ENCODE measurements around the gene ZBTB1.
"Not testable (repeated sequence)": the region's sequence is repeated elsewhere in the genome, so short reads cannot be mapped to it uniquely, and the experiment has no call there.

ZBTB1 gene

GRCh38 chr14:64510825-64511671 lies 6.5 kb downstream of the ZBTB1 start:
- peaks cover 26% of the 10 kb centered on the region for H3K4me1 ChIP-seq (ENCODE audit: insufficient read depth, low read length)

GRCh38 chr14:64513271-64513670 lies 8.7 kb downstream of the ZBTB1 start:
- H3K9me3 ChIP-seq (ENCODE audit: insufficient read depth, low read depth, low read length) = no peaks in the 10 kb centered on the region
- H3K4me1 ChIP-seq (ENCODE audit: insufficient read depth, low read length) = peaks cover 18% of the 10 kb centered on the region
- no peak overlapping the region for H3K4me3 ChIP-seq (ENCODE audit: low read length)
- H3K27me3 ChIP-seq (ENCODE audit: insufficient read depth, low read length) = no peaks in the 10 kb centered on the region
- H3K36me3 ChIP-seq (ENCODE audit: insufficient read depth, low read depth, low read length) = 0 out of 2 replicates have a peak, but pooled peaks cover 5% of the 10 kb centered on the region
- H3K9ac ChIP-seq (ENCODE audit: low read depth, low read length) = no peak overlapping the region
- no peak overlapping the region for H3K27ac ChIP-seq (ENCODE audit: low read length)

More at GRCh38 chr14:64510825-64511671, 6.5 kb downstream of the ZBTB1 start:
- Histone ChIP-seq H3K27me3 (ENCODE audit: insufficient read depth, low read length) (no peaks in the 10 kb centered on the region), H3K36me3 (ENCODE audit: insufficient read depth, low read depth, low read length) (0 out of 2 replicates have a peak, but pooled peaks cover 5% of the 10 kb centered on the region), H3K9me3 (ENCODE audit: insufficient read depth, low read depth, low read length) (no peaks in the 10 kb centered on the region), H3K27ac (ENCODE audit: low read length) (no peak overlapping the region), H3K9ac (ENCODE audit: low read depth, low read length) (0 out of 2 replicates have a peak overlapping the region, but pooled peaks have one; percentile 26), H3K4me3 (ENCODE audit: low read length) (no peak overlapping the region)

GRCh38 chr14:64515053-64515452 lies 10.5 kb downstream of the ZBTB1 start:
- peaks cover 9% of the 10 kb centered on the region for H3K4me1 ChIP-seq (ENCODE audit: insufficient read depth, low read length)
- no peak overlapping the region for H3K27ac ChIP-seq (ENCODE audit: low read length)
- no peaks in the 10 kb centered on the region for H3K9me3 ChIP-seq (ENCODE audit: insufficient read depth, low read depth, low read length)
- H3K9ac ChIP-seq (ENCODE audit: low read depth, low read length) = no peak overlapping the region
- H3K36me3 ChIP-seq (ENCODE audit: insufficient read depth, low read depth, low read length) = 0 out of 2 replicates have a peak, but pooled peaks cover 5% of the 10 kb centered on the region
- no peak overlapping the region for H3K4me3 ChIP-seq (ENCODE audit: low read length)
- no peaks in the 10 kb centered on the region for H3K27me3 ChIP-seq (ENCODE audit: insufficient read depth, low read length)

GRCh38 chr14:64516969-64517368 lies 12.4 kb downstream of the ZBTB1 start:
- Histone ChIP-seq H3K4me1 (ENCODE audit: insufficient read depth, low read length) (no peaks in the 10 kb centered on the region; the same call in 1 of the 2 replicates), H3K27me3 (ENCODE audit: insufficient read depth, low read length) (no peaks in the 10 kb centered on the region), H3K9me3 (ENCODE audit: insufficient read depth, low read depth, low read length) (no peaks in the 10 kb centered on the region), H3K4me3 (ENCODE audit: low read length) (no peak overlapping the region), H3K27ac (ENCODE audit: low read length) (no peak overlapping the region), H3K9ac (ENCODE audit: low read depth, low read length) (no peak overlapping the region), H3K36me3 (ENCODE audit: insufficient read depth, low read depth, low read length) (peaks cover 7% of the 10 kb centered on the region)

- not testable (repeated sequence) for H3K4me3 ChIP-seq (ENCODE audit: low read length); H3K4me1 ChIP-seq (ENCODE audit: insufficient read depth, low read length); H3K27me3 ChIP-seq (ENCODE audit: insufficient read depth, low read length); H3K9me3 ChIP-seq (ENCODE audit: insufficient read depth, low read depth, low read length); H3K9ac ChIP-seq (ENCODE audit: low read depth, low read length); H3K27ac ChIP-seq (ENCODE audit: low read length)
- H3K36me3 ChIP-seq (ENCODE audit: insufficient read depth, low read depth, low read length) = peaks cover 14% of the 10 kb centered on the region
Measured at GRCh38 chr14:64517667-64518066, 13.1 kb downstream of the ZBTB1 start.

GRCh38 chr14:64518229-64518628 lies 13.7 kb downstream of the ZBTB1 start:
- Histone ChIP-seq H3K9ac (ENCODE audit: low read depth, low read length) (no peak overlapping the region), H3K36me3 (ENCODE audit: insufficient read depth, low read depth, low read length) (peaks cover 20% of the 10 kb centered on the region), H3K4me1 (ENCODE audit: insufficient read depth, low read length) (no peaks in the 10 kb centered on the region; the same call in 1 of the 2 replicates), H3K27ac (ENCODE audit: low read length) (no peak overlapping the region), H3K4me3 (ENCODE audit: low read length) (no peak overlapping the region), H3K27me3 (ENCODE audit: insufficient read depth, low read length) (no peaks in the 10 kb centered on the region), H3K9me3 (ENCODE audit: insufficient read depth, low read depth, low read length) (no peaks in the 10 kb centered on the region)

GRCh38 chr14:64520699-64521098 lies 16.1 kb downstream of the ZBTB1 start:
- Histone ChIP-seq H3K9ac (ENCODE audit: low read depth, low read length) (no peak overlapping the region), H3K4me3 (ENCODE audit: low read length) (no peak overlapping the region), H3K27ac (ENCODE audit: low read length) (no peak overlapping the region), H3K36me3 (ENCODE audit: insufficient read depth, low read depth, low read length) (peaks cover 23% of the 10 kb centered on the region), H3K9me3 (ENCODE audit: insufficient read depth, low read depth, low read length) (no peaks in the 10 kb centered on the region), H3K27me3 (ENCODE audit: insufficient read depth, low read length) (no peaks in the 10 kb centered on the region), H3K4me1 (ENCODE audit: insufficient read depth, low read length) (no peaks in the 10 kb centered on the region; the same call in 1 of the 2 replicates)

GRCh38 chr14:64522591-64523355 lies 18.2 kb downstream of the ZBTB1 start:
- no peaks in the 10 kb centered on the region for H3K9me3 ChIP-seq (ENCODE audit: insufficient read depth, low read depth, low read length)
- no peaks in the 10 kb centered on the region; the same call in 1 of the 2 replicates for H3K4me1 ChIP-seq (ENCODE audit: insufficient read depth, low read length)
- H3K36me3 ChIP-seq (ENCODE audit: insufficient read depth, low read depth, low read length) = peaks cover 23% of the 10 kb centered on the region
- H3K4me3 ChIP-seq (ENCODE audit: low read length) = no peak overlapping the region
- H3K9ac ChIP-seq (ENCODE audit: low read depth, low read length) = no peak overlapping the region
- no peak overlapping the region for H3K27ac ChIP-seq (ENCODE audit: low read length)
- no peaks in the 10 kb centered on the region for H3K27me3 ChIP-seq (ENCODE audit: insufficient read depth, low read length)

GRCh38 chr14:64525354-64525753 lies 20.8 kb downstream of the ZBTB1 start:
- H3K9me3 ChIP-seq (ENCODE audit: insufficient read depth, low read depth, low read length) = no peaks in the 10 kb centered on the region

GRCh38 chr14:64531567-64531966 lies 27.0 kb downstream of the ZBTB1 start:
- no peaks in the 10 kb centered on the region for H3K36me3 ChIP-seq (ENCODE audit: insufficient read depth, low read depth, low read length)
- no peaks in the 10 kb centered on the region for H3K27me3 ChIP-seq (ENCODE audit: insufficient read depth, low read length)
- H3K9ac ChIP-seq (ENCODE audit: low read depth, low read length) = no peak overlapping the region
- no peak overlapping the region for H3K4me3 ChIP-seq (ENCODE audit: low read length)
- H3K9me3 ChIP-seq (ENCODE audit: insufficient read depth, low read depth, low read length) = no peaks in the 10 kb centered on the region
- H3K27ac ChIP-seq (ENCODE audit: low read length) = no peak overlapping the region
- H3K4me1 ChIP-seq (ENCODE audit: insufficient read depth, low read length) = no peaks in the 10 kb centered on the region

More at GRCh38 chr14:64525354-64525753, 20.8 kb downstream of the ZBTB1 start:
- H3K4me1 ChIP-seq (ENCODE audit: insufficient read depth, low read length) = no peaks in the 10 kb centered on the region
- H3K4me3 ChIP-seq (ENCODE audit: low read length) = no peak overlapping the region
- no peak overlapping the region for H3K27ac ChIP-seq (ENCODE audit: low read length)
- H3K9ac ChIP-seq (ENCODE audit: low read depth, low read length) = no peak overlapping the region
- peaks cover 23% of the 10 kb centered on the region for H3K36me3 ChIP-seq (ENCODE audit: insufficient read depth, low read depth, low read length)
- no peaks in the 10 kb centered on the region for H3K27me3 ChIP-seq (ENCODE audit: insufficient read depth, low read length)

GRCh38 chr14:64536488-64537245 lies 32.1 kb downstream of the ZBTB1 start:
- H3K27ac ChIP-seq (ENCODE audit: low read length) = no peak overlapping the region
- H3K4me1 ChIP-seq (ENCODE audit: insufficient read depth, low read length) = peaks cover 4% of the 10 kb centered on the region; the same call in 1 of the 2 replicates
- no peak overlapping the region for H3K4me3 ChIP-seq (ENCODE audit: low read length)
- no peak overlapping the region for H3K9ac ChIP-seq (ENCODE audit: low read depth, low read length)
- H3K36me3 ChIP-seq (ENCODE audit: insufficient read depth, low read depth, low read length) = no peaks in the 10 kb centered on the region
- peaks cover 11% of the 10 kb centered on the region for H3K9me3 ChIP-seq (ENCODE audit: insufficient read depth, low read depth, low read length)
- 0 out of 2 replicates have a peak, but pooled peaks cover 10% of the 10 kb centered on the region for H3K27me3 ChIP-seq (ENCODE audit: insufficient read depth, low read length)

Measured in iPS-20b (cell line).